DOHH2 (cell line): Measurements from ENCODE around the gene SCIN.

Source experiments
- H3F3A ChIP-seq: fragments of 200-600 bp; sonication (generic), shearing (Covaris generic); 2 replicates; pipeline ENCODE4 v1.6.0; 2016; ENCODE audit warnings: antibody characterized with exemption, mild to moderate bottlenecking; ENCODE audit not compliant: control insufficient read depth, insufficient read depth
- H3K27ac ChIP-seq: fragments of 200-600 bp; sonication (generic); 2 replicates; pipeline ENCODE4 v1.5.1; 2014; ENCODE audit warnings: low read depth, mild to moderate bottlenecking, low read length, moderate library complexity
- H3K27me3 ChIP-seq: fragments of 200-600 bp; sonication (generic); 2 replicates; pipeline ENCODE4 v1.6.1; 2014; ENCODE audit warnings: mild to moderate bottlenecking, low read length, mixed read lengths; ENCODE audit not compliant: control insufficient read depth
- H3K36me3 ChIP-seq: fragments of 200-600 bp; sonication (generic); 2 replicates; pipeline ENCODE4 v1.6.1; 2014; ENCODE audit warnings: mild to moderate bottlenecking, low read length, moderate library complexity, mixed read lengths; ENCODE audit not compliant: control insufficient read depth
- H3K4me1 ChIP-seq: fragments of 200-600 bp; sonication (generic); 2 replicates; pipeline ENCODE4 v1.6.1; 2014; ENCODE audit warnings: mild to moderate bottlenecking, low read length, mixed read lengths; ENCODE audit not compliant: control insufficient read depth
- H3K4me2 ChIP-seq: fragments of 200-600 bp; sonication (generic); 2 replicates; pipeline ENCODE4 v1.6.0; 2014; ENCODE audit warnings: mild to moderate bottlenecking, low read length, moderate library complexity
- H3K4me3 ChIP-seq: fragments of 200-600 bp; sonication (generic); 2 replicates; pipeline ENCODE4 v1.5.1; 2014; ENCODE audit warnings: mild to moderate bottlenecking, low read length, mixed read lengths
- H3K79me2 ChIP-seq: fragments of 200-600 bp; sonication (generic); 2 replicates; pipeline ENCODE4 v1.6.1; 2014; ENCODE audit warnings: mild to moderate bottlenecking, low read length, mixed read lengths; ENCODE audit not compliant: control insufficient read depth
- H3K9me2 ChIP-seq: fragments of 200-600 bp; sonication (generic); replicated peaks from 2 replicates; pipeline ENCODE4 v1.6.1; 2014; ENCODE audit warnings: mild to moderate bottlenecking, low read length, mixed read lengths; ENCODE audit not compliant: control insufficient read depth
- H3K9me3 ChIP-seq: fragments of 200-600 bp; sonication (generic); 2 replicates; pipeline ENCODE4 v1.6.1; 2014; ENCODE audit warnings: antibody characterized with exemption, low read length, mixed read lengths; ENCODE audit not compliant: control insufficient read depth, insufficient read depth
- H4K20me1 ChIP-seq: fragments of 200-600 bp; sonication (generic); 2 replicates; pipeline ENCODE4 v1.6.0; 2014; ENCODE audit warnings: low read depth, mild to moderate bottlenecking, antibody characterized with exemption, low read length, moderate library complexity; ENCODE audit not compliant: control insufficient read depth, insufficient read depth
- CTCF ChIP-seq: fragments of 200-600 bp; sonication (generic); IDR thresholded peaks from one replicate; pipeline ENCODE4 v1.5.1; 2014; ENCODE audit warnings: antibody characterized with exemption, mild to moderate bottlenecking, low read depth, low read length; ENCODE audit not compliant: poor library complexity, severe bottlenecking
- EZH2phosphoT487 ChIP-seq: fragments of 200-600 bp; sonication (generic); IDR thresholded peaks from 2 replicates; pipeline ENCODE4 v1.6.1; 2017; ENCODE audit warnings: borderline replicate concordance, mild to moderate bottlenecking, antibody characterized with exemption, low read length, moderate library complexity, mixed read lengths

Gene SCIN

GRCh38 chr7:12695965-12696364 lies 125.4 kb downstream of the SCIN start:
- Histone ChIP-seq H3K36me3 (no peaks in the 10 kb centered on the region), H4K20me1 (no peaks in the 10 kb centered on the region; the same call in 1 of the 2 replicates), H3K27ac (no peak overlapping the region), H3K4me2 (no peak overlapping the region), H3K4me3 (no peak overlapping the region), H3K27me3 (no peaks in the 10 kb centered on the region), H3K4me1 (no peaks in the 10 kb centered on the region), H3K9me3 (peaks cover 7% of the 10 kb centered on the region; the same call in 1 of the 2 replicates), H3F3A (no peaks in the 10 kb centered on the region), H3K79me2 (no peaks in the 10 kb centered on the region), H3K9me2 (no peaks in the 10 kb centered on the region)
- no peak for TF ChIP-seq EZH2phosphoT487
- TF ChIP-seq CTCF, result no peak

GRCh38 chr7:12699299-12699698 lies 128.8 kb downstream of the SCIN start:
- H3K36me3 ChIP-seq, result no peaks in the 10 kb centered on the region
- peaks cover 9% of the 10 kb centered on the region; the same call in 1 of the 2 replicates for H3K9me3 ChIP-seq
- H3K9me2 ChIP-seq, result no peaks in the 10 kb centered on the region
- H3K27me3 ChIP-seq, result no peaks in the 10 kb centered on the region
- H3K4me3 ChIP-seq, result no peak overlapping the region
- no peaks in the 10 kb centered on the region for H3F3A ChIP-seq
- H3K79me2 ChIP-seq, result no peaks in the 10 kb centered on the region
- H3K4me1 ChIP-seq, result no peaks in the 10 kb centered on the region
- H3K27ac ChIP-seq, result no peak overlapping the region
- no peak for TF ChIP-seq CTCF
- no peak for TF ChIP-seq EZH2phosphoT487
- H4K20me1 ChIP-seq, result no peaks in the 10 kb centered on the region
- H3K4me2 ChIP-seq, result no peak overlapping the region

- no peak for TF ChIP-seq CTCF
- TF ChIP-seq EZH2phosphoT487, result no peak
- Histone ChIP-seq H3K27me3 (no peaks in the 10 kb centered on the region), H3K9me2 (no peaks in the 10 kb centered on the region), H4K20me1 (no peaks in the 10 kb centered on the region), H3K4me2 (no peak overlapping the region), H3K4me3 (no peak overlapping the region), H3K27ac (no peak overlapping the region), H3K36me3 (no peaks in the 10 kb centered on the region), H3K79me2 (no peaks in the 10 kb centered on the region), H3K4me1 (no peaks in the 10 kb centered on the region), H3K9me3 (peaks cover 9% of the 10 kb centered on the region; the same call in 1 of the 2 replicates), H3F3A (no peaks in the 10 kb centered on the region)
Observed at GRCh38 chr7:12701433-12701832, 130.9 kb downstream of the SCIN start.
